IMR-90 (cell line): ENCODE results near the gene EPHB6. TPM values are rescaled to one million over a fixed set of nuclear protein-coding genes. Genes with fewer than 3 reads are reported as not detected.

Source experiments
- ATAC-seq: fragments of 200-7000 bp; cut with Tn5 transposase; 2 replicates; pipeline ENCODE4 v1.9.1; 2020; ENCODE audit warnings: low read depth, mild to moderate bottlenecking, moderate library complexity
- BruUV-seq: library from RNA; stranded (reverse); fragments of 400-500 nt; replicated peaks from 2 replicates; lab custom pipeline; 2021; lab: Mats Ljungman, UMichigan
- CTCF ChIA-PET: fragments of 300-600 bp; formaldehyde crosslinking; extraction: SDS; loops from one replicate; lab custom pipeline; 2021; ENCODE audit warnings: antibody characterized with exemption; lab: Yijun Ruan, JAX
- POLR2A ChIA-PET: fragments of 300-600 bp; sonication (Branson Sonifier 250); formaldehyde crosslinking; loops from one replicate; lab custom pipeline; 2022; ENCODE audit warnings: antibody characterized with exemption; ENCODE audit not compliant: unreplicated experiment; lab: Charles Lee
- DNase-seq: peaks from one replicate; pipeline ENCODE4 v3.0.0; 2013
- H2AFZ ChIP-seq: replicated peaks from 2 replicates; pipeline ENCODE3; 2013; ENCODE audit warnings: low read length, mild to moderate bottlenecking; ENCODE audit not compliant: poor library complexity
- H2AK5ac ChIP-seq: 2 replicates; pipeline ENCODE4 v1.6.1; 2013; ENCODE audit warnings: low read depth, low read length, inconsistent platforms
- H2AK9ac ChIP-seq: replicated peaks from 2 replicates; pipeline ENCODE3; 2013; ENCODE audit warnings: mild to moderate bottlenecking, low read depth, low read length, moderate library complexity; ENCODE audit not compliant: poor library complexity
- H2BK120ac ChIP-seq: 2 replicates; pipeline ENCODE4 v1.6.1; 2013; ENCODE audit warnings: low read depth, low read length, inconsistent platforms
- H2BK15ac ChIP-seq: 3 replicates; pipeline ENCODE4 v1.6.1; 2013; ENCODE audit warnings: low read depth, low read length, inconsistent platforms
- H2BK20ac ChIP-seq: 2 replicates; pipeline ENCODE4 v1.6.1; 2013; ENCODE audit warnings: low read depth, mild to moderate bottlenecking, inconsistent platforms, low read length, moderate library complexity
- H2BK5ac ChIP-seq: 2 replicates; pipeline ENCODE4 v1.6.1; 2013; ENCODE audit warnings: mild to moderate bottlenecking, low read depth, low read length, inconsistent platforms; ENCODE audit not compliant: poor library complexity, severe bottlenecking
- H3K14ac ChIP-seq: replicated peaks from 2 replicates; pipeline ENCODE4 v1.6.1; 2013; ENCODE audit warnings: low read depth, low read length, inconsistent platforms
- H3K18ac ChIP-seq: 2 replicates; pipeline ENCODE4 v1.6.1; 2013; ENCODE audit warnings: low read depth, low read length, control low read depth
- H3K23ac ChIP-seq: 2 replicates; pipeline ENCODE4 v1.6.1; 2013; ENCODE audit warnings: low read depth, low read length, inconsistent platforms
- H3K27ac ChIP-seq: 2 replicates; pipeline ENCODE4 v1.5.1; 2013; ENCODE audit warnings: mild to moderate bottlenecking, control low read depth, low read length; ENCODE audit not compliant: insufficient read depth
- H3K27me3 ChIP-seq: 2 replicates; pipeline ENCODE4 v1.6.1; 2013; ENCODE audit warnings: low read length; ENCODE audit not compliant: control insufficient read depth, insufficient read depth
- H3K36me3 ChIP-seq: 2 replicates; pipeline ENCODE4 v1.6.1; 2013; ENCODE audit warnings: low read length, mixed read lengths; ENCODE audit not compliant: control insufficient read depth, insufficient read depth
- H3K4ac ChIP-seq: 2 replicates; pipeline ENCODE4 v1.6.1; 2013; ENCODE audit warnings: low read depth, low read length, inconsistent platforms
- H3K4me1 ChIP-seq: 2 replicates; pipeline ENCODE4 v1.6.1; 2013; ENCODE audit warnings: low read length, mixed read lengths; ENCODE audit not compliant: control insufficient read depth, insufficient read depth
- H3K4me2 ChIP-seq: 2 replicates; pipeline ENCODE4 v1.6.1; 2013; ENCODE audit warnings: low read depth, mild to moderate bottlenecking, control low read depth, low read length, moderate library complexity
- H3K4me3 ChIP-seq: 2 replicates; pipeline ENCODE4 v1.5.1; 2013; ENCODE audit warnings: low read depth, mild to moderate bottlenecking, control low read depth, low read length, moderate library complexity; ENCODE audit not compliant: insufficient read depth
- H3K56ac ChIP-seq: 2 replicates; pipeline ENCODE4 v1.6.1; 2013; ENCODE audit warnings: low read length, inconsistent platforms; ENCODE audit not compliant: insufficient read depth; ENCODE audit errors: extremely low read depth
- H3K79me1 ChIP-seq, 2 experiments: 2 replicates each; pipeline ENCODE4 v1.6.1; 2013; ENCODE audit warnings: low read length in 2 of 2, inconsistent platforms in 1 of 2, low read depth in 1 of 2
- H3K9ac ChIP-seq: 2 replicates; pipeline ENCODE4 v1.6.1; 2013; ENCODE audit warnings: low read depth, low read length, control low read depth
- H3K9me1 ChIP-seq: 2 replicates; pipeline ENCODE4 v1.6.1; 2013; ENCODE audit warnings: low read length, inconsistent platforms; ENCODE audit not compliant: insufficient read depth
- H3K9me3 ChIP-seq: 2 replicates; pipeline ENCODE4 v1.6.1; 2013; ENCODE audit warnings: low read length; ENCODE audit not compliant: control insufficient read depth, insufficient read depth
- H4K20me1 ChIP-seq: 2 replicates; pipeline ENCODE4 v1.6.1; 2013; ENCODE audit warnings: low read length, inconsistent platforms; ENCODE audit not compliant: insufficient read depth
- H4K5ac ChIP-seq: 2 replicates; pipeline ENCODE4 v1.6.1; 2013; ENCODE audit warnings: mild to moderate bottlenecking, low read depth, low read length, control low read depth
- H4K8ac ChIP-seq, 2 experiments: 2 replicates each; pipeline ENCODE4 v1.6.1; 2013; ENCODE audit warnings: low read depth in 2 of 2, low read length in 2 of 2, control low read depth in 1 of 2, inconsistent platforms in 1 of 2
- H4K91ac ChIP-seq: 2 replicates; pipeline ENCODE4 v1.6.1; 2013; ENCODE audit warnings: low read depth, low read length, inconsistent platforms; ENCODE audit not compliant: insufficient read depth
- BHLHE40 ChIP-seq: fragments of 150-350 bp; IDR thresholded peaks from 2 replicates; pipeline ENCODE4 v1.6.1; 2016; ENCODE audit warnings: mild to moderate bottlenecking, low read depth, low read length
- CEBPB ChIP-seq: IDR thresholded peaks from 2 replicates; pipeline ENCODE4 v1.6.1; 2012; ENCODE audit warnings: low read depth, low read length, improper control_type of control experiment
- CHD1 ChIP-seq: IDR thresholded peaks from 2 replicates; pipeline ENCODE4 v1.6.1; 2012; ENCODE audit warnings: low read depth, low read length, improper control_type of control experiment
- FOS ChIP-seq: fragments of 150-350 bp; IDR thresholded peaks from 2 replicates; pipeline ENCODE4 v1.6.1; 2016; ENCODE audit warnings: low read depth, low read length
- MAFK ChIP-seq: IDR thresholded peaks from 2 replicates; pipeline ENCODE4 v1.6.1; 2012; ENCODE audit warnings: low read depth, low read length, improper control_type of control experiment
- MAZ ChIP-seq: IDR thresholded peaks from 2 replicates; pipeline ENCODE4 v1.6.1; 2012; ENCODE audit warnings: low read depth, mild to moderate bottlenecking, low read length, improper control_type of control experiment, moderate library complexity, borderline replicate concordance
- MXI1 ChIP-seq: IDR thresholded peaks from 2 replicates; pipeline ENCODE4 v1.6.1; 2012; ENCODE audit warnings: low read depth, mild to moderate bottlenecking, low read length, moderate library complexity, borderline replicate concordance
- NFE2L2 ChIP-seq: fragments of 150-350 bp; IDR thresholded peaks from 2 replicates; pipeline ENCODE4 v1.6.1; 2016; ENCODE audit warnings: low read depth, mild to moderate bottlenecking, low read length
- POLR2A ChIP-seq: IDR thresholded peaks from 2 replicates; pipeline ENCODE4 v1.6.1; 2012; ENCODE audit warnings: mild to moderate bottlenecking, low read depth, low read length
- RAD21 ChIP-seq: IDR thresholded peaks from 2 replicates; pipeline ENCODE4 v1.6.1; 2012; ENCODE audit warnings: low read length, improper control_type of control experiment
- RCOR1 ChIP-seq: IDR thresholded peaks from 2 replicates; pipeline ENCODE4 v1.6.1; 2012; ENCODE audit warnings: mild to moderate bottlenecking, low read length, improper control_type of control experiment; ENCODE audit not compliant: insufficient replicate concordance
- RFX5 ChIP-seq: IDR thresholded peaks from 2 replicates; pipeline ENCODE4 v1.8.0; 2012; ENCODE audit warnings: low read depth, mild to moderate bottlenecking, low read length, moderate library complexity
- SMC3 ChIP-seq: fragments of 150-350 bp; IDR thresholded peaks from 2 replicates; pipeline ENCODE4 v1.6.1; 2016; ENCODE audit warnings: low read depth, mild to moderate bottlenecking, antibody characterized with exemption, low read length, moderate library complexity
- WGBS, 2 experiments: methylation state at CpG; one replicate each; pipeline versions ENCODE4 v1.1.5 to v1.1.7; 2013; ENCODE audit warnings: missing lambda C conversion rate in 2 of 2; ENCODE audit not compliant: insufficient read length in 1 of 2; ENCODE audit errors: extremely low coverage in 2 of 2; 5-methylcytosine and 5-hydroxymethylcytosine counted together
- dilution Hi-C: fragments of 300-500 bp; cut with HindIII; formaldehyde crosslinking; loops from one replicate; pipeline ENCODE4 v1.14.3; 2018; ENCODE audit warnings: low sequenced_read_pairs; ENCODE audit not compliant: unreplicated experiment
- in situ Hi-C: fragments of 300-500 bp; cut with MboI; formaldehyde crosslinking; loops from 3 replicates; pipeline ENCODE4 v1.14.3; 2019; ENCODE audit warnings: low sequenced_read_pairs, inconsistent platforms, mixed read lengths
- intact Hi-C: fragments of 100-400 bp; cut with micrococcal nuclease; formaldehyde crosslinking; loops from 2 replicates; pipeline ENCODE4 v1.10.0; 2022
- polyA plus RNA-seq, 3 experiments: library from polyadenylated mRNA; depleted of rRNA; stranded (reverse); fragments of >200 nt; gene quantifications; 2 replicates each; pipeline ENCODE4 v1.2.3, GENCODE V29; 2012; ENCODE audit warnings: low replicate concordance in 1 of 3
- total RNA-seq: library from RNA; depleted of rRNA; stranded (reverse); fragments of >200 nt; gene quantifications from 2 replicates; pipeline ENCODE4 v1.2.3, GENCODE V29; 2012
- TF ChIP-seq, protein P1 (sequence below): conservative IDR thresholded peaks from 2 replicates; pipeline ENCODE4 v1.5.1; 2012; ENCODE audit warnings: mild to moderate bottlenecking, low read depth, low read length, improper control_type of control experiment
- TF ChIP-seq, protein P2 (sequence below): fragments of 150-350 bp; IDR thresholded peaks from 2 replicates; pipeline ENCODE4 v1.6.1; 2016; ENCODE audit warnings: low read depth, mild to moderate bottlenecking, low read length, moderate library complexity, borderline replicate concordance
- TF ChIP-seq, protein P3 (sequence below): fragments of 150-350 bp; IDR thresholded peaks from 2 replicates; pipeline ENCODE4 v1.6.1; 2017; ENCODE audit warnings: mild to moderate bottlenecking, antibody characterized with exemption, low read length, low read depth

The EPHB6 gene
- total and polyA plus RNA-seq, 2 of the 4 experiments (the other 2 are of a cell fraction): under 0.01 to 0.60 TPM

DNA sequence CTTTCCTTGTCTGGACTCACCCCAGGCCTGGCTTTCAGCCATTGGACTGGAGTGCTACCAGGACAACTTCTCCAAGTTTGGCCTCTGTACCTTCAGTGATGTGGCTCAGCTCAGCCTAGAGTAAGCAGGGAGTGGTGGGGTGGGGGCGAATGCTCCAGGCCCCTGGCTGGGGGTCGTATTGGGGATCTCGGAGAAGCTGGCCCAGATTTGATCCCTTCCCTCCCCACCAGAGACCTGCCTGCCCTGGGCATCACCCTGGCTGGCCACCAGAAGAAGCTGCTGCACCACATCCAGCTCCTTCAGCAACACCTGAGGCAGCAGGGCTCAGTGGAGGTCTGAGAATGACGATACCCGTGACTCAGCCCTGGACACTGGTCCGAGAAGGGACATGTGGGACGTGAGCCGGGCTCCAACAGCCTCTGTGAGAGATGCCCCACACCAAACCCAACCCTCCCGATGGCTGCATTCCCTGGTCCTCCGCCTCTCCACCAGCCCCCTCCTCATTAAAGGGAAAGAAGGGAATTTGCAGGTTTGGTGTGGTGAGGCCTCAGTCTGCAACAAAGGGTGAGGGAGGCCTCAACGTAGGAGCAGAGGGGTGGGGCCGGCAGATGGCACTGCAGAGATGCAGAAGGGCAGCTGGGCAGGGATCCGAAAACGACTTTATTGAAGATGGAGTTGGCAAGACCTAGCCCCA is 15.8 kb downstream of the EPHB6 start:
- no peaks in the 10 kb centered on the region for H3K4me1 ChIP-seq
- DNase-seq (no peak), ATAC-seq (no peak)
- CTCF ChIA-PET: no interaction called here
- H2BK20ac ChIP-seq: no peak overlapping the region
- H3K36me3 ChIP-seq: no peaks in the 10 kb centered on the region
- no peaks in the 10 kb centered on the region for H3K27me3 ChIP-seq
- no peak overlapping the region for H3K4me2 ChIP-seq
- no peak overlapping the region for H2AK9ac ChIP-seq
- no peak overlapping the region for H2BK15ac ChIP-seq
- in situ Hi-C loops (no loop called here), dilution Hi-C loops (no loop called here), intact Hi-C loops (no loop called here)
- POLR2A ChIA-PET: no interaction called here
- H4K20me1 ChIP-seq: no peaks in the 10 kb centered on the region
- H4K5ac ChIP-seq: no peak overlapping the region
- H3K9me1 ChIP-seq: no peaks in the 10 kb centered on the region
- no peak overlapping the region for H3K4ac ChIP-seq
- H3K27ac ChIP-seq: no peak overlapping the region
- H3K23ac ChIP-seq: no peak overlapping the region
- H3K4me3 ChIP-seq: no peak overlapping the region
- no CpG with 5 or more reads among the region's 14 CpGs for WGBS, 2 experiments
- H3K56ac ChIP-seq: no peak overlapping the region
- no peak overlapping the region for H2AFZ ChIP-seq
- H4K8ac ChIP-seq: no peak overlapping the region
- BruUV-seq: no TSS peak
- H3K79me1 ChIP-seq: no peaks in the 10 kb centered on the region
- no peaks in the 10 kb centered on the region; the same call in 1 of the 2 replicates for H3K9me3 ChIP-seq
- TF ChIP-seq MAZ (no peak), SMC3 (no peak), MXI1 (no peak), RCOR1 (no peak), BHLHE40 (no peak), FOS (no peak), CEBPB (no peak), POLR2A (no peak), RFX5 (no peak), NFE2L2 (no peak), RAD21 (no peak), MAFK (no peak), CHD1 (no peak)
- TF ChIP-seq, protein P1, sequence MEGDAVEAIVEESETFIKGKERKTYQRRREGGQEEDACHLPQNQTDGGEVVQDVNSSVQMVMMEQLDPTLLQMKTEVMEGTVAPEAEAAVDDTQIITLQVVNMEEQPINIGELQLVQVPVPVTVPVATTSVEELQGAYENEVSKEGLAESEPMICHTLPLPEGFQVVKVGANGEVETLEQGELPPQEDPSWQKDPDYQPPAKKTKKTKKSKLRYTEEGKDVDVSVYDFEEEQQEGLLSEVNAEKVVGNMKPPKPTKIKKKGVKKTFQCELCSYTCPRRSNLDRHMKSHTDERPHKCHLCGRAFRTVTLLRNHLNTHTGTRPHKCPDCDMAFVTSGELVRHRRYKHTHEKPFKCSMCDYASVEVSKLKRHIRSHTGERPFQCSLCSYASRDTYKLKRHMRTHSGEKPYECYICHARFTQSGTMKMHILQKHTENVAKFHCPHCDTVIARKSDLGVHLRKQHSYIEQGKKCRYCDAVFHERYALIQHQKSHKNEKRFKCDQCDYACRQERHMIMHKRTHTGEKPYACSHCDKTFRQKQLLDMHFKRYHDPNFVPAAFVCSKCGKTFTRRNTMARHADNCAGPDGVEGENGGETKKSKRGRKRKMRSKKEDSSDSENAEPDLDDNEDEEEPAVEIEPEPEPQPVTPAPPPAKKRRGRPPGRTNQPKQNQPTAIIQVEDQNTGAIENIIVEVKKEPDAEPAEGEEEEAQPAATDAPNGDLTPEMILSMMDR: no peak
- TF ChIP-seq, protein P2, sequence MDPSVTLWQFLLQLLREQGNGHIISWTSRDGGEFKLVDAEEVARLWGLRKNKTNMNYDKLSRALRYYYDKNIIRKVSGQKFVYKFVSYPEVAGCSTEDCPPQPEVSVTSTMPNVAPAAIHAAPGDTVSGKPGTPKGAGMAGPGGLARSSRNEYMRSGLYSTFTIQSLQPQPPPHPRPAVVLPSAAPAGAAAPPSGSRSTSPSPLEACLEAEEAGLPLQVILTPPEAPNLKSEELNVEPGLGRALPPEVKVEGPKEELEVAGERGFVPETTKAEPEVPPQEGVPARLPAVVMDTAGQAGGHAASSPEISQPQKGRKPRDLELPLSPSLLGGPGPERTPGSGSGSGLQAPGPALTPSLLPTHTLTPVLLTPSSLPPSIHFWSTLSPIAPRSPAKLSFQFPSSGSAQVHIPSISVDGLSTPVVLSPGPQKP: no peak
- TF ChIP-seq, protein P3, sequence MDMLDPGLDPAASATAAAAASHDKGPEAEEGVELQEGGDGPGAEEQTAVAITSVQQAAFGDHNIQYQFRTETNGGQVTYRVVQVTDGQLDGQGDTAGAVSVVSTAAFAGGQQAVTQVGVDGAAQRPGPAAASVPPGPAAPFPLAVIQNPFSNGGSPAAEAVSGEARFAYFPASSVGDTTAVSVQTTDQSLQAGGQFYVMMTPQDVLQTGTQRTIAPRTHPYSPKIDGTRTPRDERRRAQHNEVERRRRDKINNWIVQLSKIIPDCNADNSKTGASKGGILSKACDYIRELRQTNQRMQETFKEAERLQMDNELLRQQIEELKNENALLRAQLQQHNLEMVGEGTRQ: no peak
- H3K18ac ChIP-seq: no peak overlapping the region
- no peak overlapping the region for H2BK5ac ChIP-seq
- H3K9ac ChIP-seq: no peak overlapping the region
- no peak overlapping the region for H3K14ac ChIP-seq
- H2BK120ac ChIP-seq: no peak overlapping the region
- no peak overlapping the region for H2AK5ac ChIP-seq
- H4K91ac ChIP-seq: no peak overlapping the region
